Left lobe of liver (tissue), 2 donors: ENCODE data around the gene KRT79. TPM values are rescaled to one million over a fixed set of nuclear protein-coding genes. Genes with fewer than 3 reads are reported as not detected.

ENCODE experiments used
- ATAC-seq: fragments of 200-7000 bp; cut with Tn5 transposase; one replicate; pipeline ENCODE4 v1.9.1; 2020; ENCODE audit warnings: mild to moderate bottlenecking, moderate library complexity
- DNase-seq: peaks from one replicate; pipeline ENCODE4 v3.0.0-alpha.2; 2020; ENCODE audit warnings: low spot score
- total RNA-seq: library from RNA; stranded (reverse); gene quantifications from one replicate; pipeline ENCODE4 v1.2.1, GENCODE V29; 2021
- donor health status: DM: no; HTN: no; CAD: no; lungs with moderate emphysema.
- donor health status: DM: no; HTN: yes; CAD: no.

Gene KRT79
- total RNA-seq, 1 donor from 2014 or later = not detected

- DNase-seq (no peak), ATAC-seq (no peak)
Observed at GRCh38 chr12:52774629-52775250, 59.4 kb downstream of the KRT79 start.

GRCh38 chr12:52772772-52773171, 61.3 kb downstream of the KRT79 start:
- DNase-seq (no peak), ATAC-seq (no peak)

GRCh38 chr12:52772188-52772587, 61.9 kb downstream of the KRT79 start:
- DNase-seq = no peak
- no peak for ATAC-seq

- no peak for DNase-seq
- no peak for ATAC-seq
Observed at GRCh38 chr12:52771505-52771904, 62.6 kb downstream of the KRT79 start.

Other genes with a start within 250 kb of the KRT79 start
- not detected for gene KRT72, start 232.8 kb downstream of the KRT79 start, total RNA-seq
- not detected for gene KRT73, start 215.8 kb downstream of the KRT79 start, total RNA-seq
- gene KRT2, start 182.1 kb downstream of the KRT79 start, total RNA-seq = not detected
- not detected for gene KRT1, start 153.9 kb downstream of the KRT79 start, total RNA-seq
- not detected for gene KRT77, start 130.8 kb downstream of the KRT79 start, total RNA-seq
- not detected for gene KRT76, start 57.0 kb downstream of the KRT79 start, total RNA-seq
- gene KRT3, start 38.2 kb downstream of the KRT79 start, total RNA-seq = not detected
- not detected for gene KRT4, start 20.2 kb downstream of the KRT79 start, total RNA-seq
- gene KRT78, start 14.7 kb upstream of the KRT79 start, total RNA-seq = not detected
- gene KRT8, start 70.8 kb upstream of the KRT79 start, total RNA-seq = 235 TPM
- gene KRT18, start 114.8 kb upstream of the KRT79 start, total RNA-seq = 194 TPM
- gene EIF4B, start 172.1 kb upstream of the KRT79 start, total RNA-seq = 184 TPM
- gene TNS2, start 215.8 kb upstream of the KRT79 start, total RNA-seq = 146 TPM
- gene SPRYD3, start 245.1 kb upstream of the KRT79 start, total RNA-seq = 16.2 TPM